ENCODE results near the gene AFMID.

DNA sequence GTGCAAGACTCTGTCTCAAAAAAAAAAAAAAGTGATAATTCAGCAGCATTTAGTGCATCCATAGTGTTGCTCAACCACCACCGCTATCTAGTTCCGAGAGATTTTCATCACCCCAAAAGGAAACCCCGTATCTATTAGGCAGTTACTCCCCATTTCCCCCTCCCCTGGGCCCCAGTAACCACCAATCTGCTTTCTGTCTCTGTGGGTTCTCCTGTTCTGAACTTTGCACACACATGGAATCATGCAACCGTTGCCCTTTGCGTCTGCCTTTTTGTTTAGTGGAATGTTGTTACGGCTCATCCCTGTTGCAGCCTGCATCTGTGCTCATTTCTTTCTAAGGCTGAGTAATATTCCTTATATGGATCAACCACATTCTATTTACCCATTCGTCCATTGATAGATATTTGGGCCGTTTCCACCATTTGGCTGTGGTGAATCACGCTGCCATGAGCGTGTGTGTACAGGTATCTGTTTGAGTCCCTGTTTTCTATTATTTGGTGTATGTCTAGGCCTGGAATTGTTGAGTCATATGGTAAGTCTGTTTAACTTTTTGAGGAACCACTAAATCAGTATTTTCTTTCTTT lies 27.5 kb upstream of the AFMID start:
- TF ChIP-seq EZH2phosphoT487 (IDR thresholded peaks at IDR 0.05; ENCODE audit: unreplicated experiment) = no peak
- TF ChIP-seq, protein P1, sequence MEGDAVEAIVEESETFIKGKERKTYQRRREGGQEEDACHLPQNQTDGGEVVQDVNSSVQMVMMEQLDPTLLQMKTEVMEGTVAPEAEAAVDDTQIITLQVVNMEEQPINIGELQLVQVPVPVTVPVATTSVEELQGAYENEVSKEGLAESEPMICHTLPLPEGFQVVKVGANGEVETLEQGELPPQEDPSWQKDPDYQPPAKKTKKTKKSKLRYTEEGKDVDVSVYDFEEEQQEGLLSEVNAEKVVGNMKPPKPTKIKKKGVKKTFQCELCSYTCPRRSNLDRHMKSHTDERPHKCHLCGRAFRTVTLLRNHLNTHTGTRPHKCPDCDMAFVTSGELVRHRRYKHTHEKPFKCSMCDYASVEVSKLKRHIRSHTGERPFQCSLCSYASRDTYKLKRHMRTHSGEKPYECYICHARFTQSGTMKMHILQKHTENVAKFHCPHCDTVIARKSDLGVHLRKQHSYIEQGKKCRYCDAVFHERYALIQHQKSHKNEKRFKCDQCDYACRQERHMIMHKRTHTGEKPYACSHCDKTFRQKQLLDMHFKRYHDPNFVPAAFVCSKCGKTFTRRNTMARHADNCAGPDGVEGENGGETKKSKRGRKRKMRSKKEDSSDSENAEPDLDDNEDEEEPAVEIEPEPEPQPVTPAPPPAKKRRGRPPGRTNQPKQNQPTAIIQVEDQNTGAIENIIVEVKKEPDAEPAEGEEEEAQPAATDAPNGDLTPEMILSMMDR (conservative IDR thresholded peaks at IDR 0.05; ENCODE audit: low read depth in 2 of 2) = no peak
- no peak for TF ChIP-seq ZNF114 (CRISPR knock-in tag; IDR thresholded peaks at IDR 0.05)
- TF ChIP-seq POLR2AphosphoS5 (IDR thresholded peaks at IDR 0.05; ENCODE audit: low read depth) = no peak
- no peak for TF ChIP-seq EZH2 (IDR thresholded peaks at IDR 0.05; ENCODE audit: low read depth, unreplicated experiment)
- TF ChIP-seq ZNF331 (CRISPR knock-in tag; IDR thresholded peaks at IDR 0.05; ENCODE audit: low read depth) = no peak
- TF ChIP-seq, protein P2, sequence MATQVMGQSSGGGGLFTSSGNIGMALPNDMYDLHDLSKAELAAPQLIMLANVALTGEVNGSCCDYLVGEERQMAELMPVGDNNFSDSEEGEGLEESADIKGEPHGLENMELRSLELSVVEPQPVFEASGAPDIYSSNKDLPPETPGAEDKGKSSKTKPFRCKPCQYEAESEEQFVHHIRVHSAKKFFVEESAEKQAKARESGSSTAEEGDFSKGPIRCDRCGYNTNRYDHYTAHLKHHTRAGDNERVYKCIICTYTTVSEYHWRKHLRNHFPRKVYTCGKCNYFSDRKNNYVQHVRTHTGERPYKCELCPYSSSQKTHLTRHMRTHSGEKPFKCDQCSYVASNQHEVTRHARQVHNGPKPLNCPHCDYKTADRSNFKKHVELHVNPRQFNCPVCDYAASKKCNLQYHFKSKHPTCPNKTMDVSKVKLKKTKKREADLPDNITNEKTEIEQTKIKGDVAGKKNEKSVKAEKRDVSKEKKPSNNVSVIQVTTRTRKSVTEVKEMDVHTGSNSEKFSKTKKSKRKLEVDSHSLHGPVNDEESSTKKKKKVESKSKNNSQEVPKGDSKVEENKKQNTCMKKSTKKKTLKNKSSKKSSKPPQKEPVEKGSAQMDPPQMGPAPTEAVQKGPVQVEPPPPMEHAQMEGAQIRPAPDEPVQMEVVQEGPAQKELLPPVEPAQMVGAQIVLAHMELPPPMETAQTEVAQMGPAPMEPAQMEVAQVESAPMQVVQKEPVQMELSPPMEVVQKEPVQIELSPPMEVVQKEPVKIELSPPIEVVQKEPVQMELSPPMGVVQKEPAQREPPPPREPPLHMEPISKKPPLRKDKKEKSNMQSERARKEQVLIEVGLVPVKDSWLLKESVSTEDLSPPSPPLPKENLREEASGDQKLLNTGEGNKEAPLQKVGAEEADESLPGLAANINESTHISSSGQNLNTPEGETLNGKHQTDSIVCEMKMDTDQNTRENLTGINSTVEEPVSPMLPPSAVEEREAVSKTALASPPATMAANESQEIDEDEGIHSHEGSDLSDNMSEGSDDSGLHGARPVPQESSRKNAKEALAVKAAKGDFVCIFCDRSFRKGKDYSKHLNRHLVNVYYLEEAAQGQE (IDR thresholded peaks at IDR 0.05; ENCODE audit: unreplicated experiment) = no peak
- no peak for TF ChIP-seq ZNF462 (CRISPR knock-in tag; IDR thresholded peaks at IDR 0.05)
- TF ChIP-seq, protein P3, sequence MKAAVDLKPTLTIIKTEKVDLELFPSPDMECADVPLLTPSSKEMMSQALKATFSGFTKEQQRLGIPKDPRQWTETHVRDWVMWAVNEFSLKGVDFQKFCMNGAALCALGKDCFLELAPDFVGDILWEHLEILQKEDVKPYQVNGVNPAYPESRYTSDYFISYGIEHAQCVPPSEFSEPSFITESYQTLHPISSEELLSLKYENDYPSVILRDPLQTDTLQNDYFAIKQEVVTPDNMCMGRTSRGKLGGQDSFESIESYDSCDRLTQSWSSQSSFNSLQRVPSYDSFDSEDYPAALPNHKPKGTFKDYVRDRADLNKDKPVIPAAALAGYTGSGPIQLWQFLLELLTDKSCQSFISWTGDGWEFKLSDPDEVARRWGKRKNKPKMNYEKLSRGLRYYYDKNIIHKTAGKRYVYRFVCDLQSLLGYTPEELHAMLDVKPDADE (IDR thresholded peaks at IDR 0.05) = no peak
